Measurements from ENCODE around the gene PXDC1.

DNA sequence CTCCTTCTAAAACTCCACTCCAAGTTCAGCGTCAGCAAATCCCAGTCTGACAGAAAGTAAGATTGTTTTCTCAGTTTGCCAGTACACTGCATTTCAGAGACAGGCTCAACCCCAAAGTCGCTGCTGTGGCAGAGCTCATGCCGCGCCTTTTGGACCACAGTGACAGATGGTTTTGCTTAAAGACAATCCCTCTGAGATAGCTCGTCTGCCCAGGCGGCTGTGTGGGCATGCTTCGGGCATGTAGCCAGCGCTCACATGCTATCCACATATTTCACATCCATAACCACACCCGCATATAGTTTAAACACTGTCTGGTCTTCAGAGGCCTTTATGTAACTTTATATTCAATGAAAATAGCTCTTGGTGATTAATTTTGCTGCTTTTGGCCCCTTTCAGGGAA is 14.7 kb upstream of the PXDC1 start:
- TF ChIP-seq CTCF (IDR thresholded peaks at IDR 0.05) (no peak), POLR2AphosphoS5 (IDR thresholded peaks at IDR 0.05) (no peak)

All from esophagus muscularis mucosa (tissue), 3 donors.